HepG2 (cell line): ENCODE data around the gene NFRKB.

Experiments used
- CTCF ChIP-seq: sonication (generic); formaldehyde crosslinking; IDR thresholded peaks from 2 replicates; pipeline ENCODE4 v1.5.0; 2020; ENCODE audit warnings: mild to moderate bottlenecking, missing genetic modification reagents, moderate library complexity
- GABPA ChIP-seq, 2 experiments: IDR thresholded peaks; 2 replicates each; pipeline ENCODE4 v1.6.1; 2011 to 2016; ENCODE audit warnings: low read depth in 2 of 2, low read length in 1 of 2, missing biosample characterization in 1 of 2, missing genetic modification characterization in 1 of 2
- ZHX1 ChIP-seq: sonication (generic); formaldehyde crosslinking; IDR thresholded peaks from 2 replicates; pipeline ENCODE4 v1.8.1; 2022; ENCODE audit warnings: low read depth, mild to moderate bottlenecking, missing genetic modification reagents
- ZNF407 ChIP-seq: sonication (generic); formaldehyde crosslinking; IDR thresholded peaks from one replicate; pipeline ENCODE4 v1.5.1; 2020; ENCODE audit warnings: mild to moderate bottlenecking, missing genetic modification reagents; ENCODE audit errors: not compliant biosample characterization
- ZNF543 ChIP-seq: sonication (generic); formaldehyde crosslinking; IDR thresholded peaks from 2 replicates; pipeline ENCODE4 v1.4.0; 2020; ENCODE audit warnings: mild to moderate bottlenecking, missing genetic modification reagents

- no peak for TF ChIP-seq ZHX1 (CRISPR knock-in tag)
- no peak for TF ChIP-seq ZNF407
- TF ChIP-seq ZNF543 (CRISPR knock-in tag) = no peak
- no peak for TF ChIP-seq CTCF (CRISPR knock-in tag)
- no peak for TF ChIP-seq GABPA (IDR thresholded peaks at IDR 0.05; ENCODE audit: low read depth, low read length)
- no peak for TF ChIP-seq GABPA (CRISPR knock-in tag; IDR thresholded peaks at IDR 0.05; ENCODE audit: low read depth)
These were observed 34.9 kb upstream of the NFRKB start for GRCh38 chr11:129930296-129930695.
